ENCODE data around the gene RABGAP1. TPM values are rescaled to one million over a fixed set of nuclear protein-coding genes. Genes with fewer than 3 reads are reported as not detected.

RABGAP1 gene
- total and polyA plus RNA-seq, 2 experiments from 2014 or later = 8.5 to 33.9 TPM

DNA sequence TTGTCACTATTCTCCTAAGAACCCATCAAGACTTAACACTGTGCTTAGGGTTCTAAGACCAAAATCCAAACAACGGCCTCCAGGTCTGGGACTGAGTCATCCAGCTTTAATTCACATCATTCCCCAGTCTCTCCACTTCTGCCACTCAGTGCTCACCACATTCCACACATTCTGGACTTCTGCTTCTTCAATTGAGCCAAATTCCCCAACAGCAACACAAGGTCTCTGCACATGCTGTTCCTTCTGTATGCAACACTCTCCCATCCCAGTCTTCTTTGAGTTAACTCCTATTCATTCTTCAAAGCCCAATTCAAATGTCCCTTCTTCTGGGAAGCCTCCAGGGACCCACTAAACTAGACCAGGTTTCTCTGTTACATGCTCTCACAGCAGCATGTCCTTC, 190.4 kb downstream of the RABGAP1 start (continued):
- TF ChIP-seq POLR2AphosphoS5 (IDR thresholded peaks at IDR 0.05; ENCODE audit: low read depth) (no peak), NANOG (IDR thresholded peaks at IDR 0.05; ENCODE audit: borderline replicate concordance) (no peak), STAT1 (IDR thresholded peaks at IDR 0.05; ENCODE audit: unreplicated experiment) (no peak), CREB1 (CRISPR knock-in tag; IDR thresholded peaks at IDR 0.05; ENCODE audit: low read depth) (no peak), EZH2phosphoT487 (IDR thresholded peaks at IDR 0.05; ENCODE audit: unreplicated experiment) (no peak), ZNF331 (CRISPR knock-in tag; IDR thresholded peaks at IDR 0.05; ENCODE audit: low read depth) (no peak), EZH2 (IDR thresholded peaks at IDR 0.05; ENCODE audit: low read depth, unreplicated experiment) (no peak)
- TF ChIP-seq, protein P1, sequence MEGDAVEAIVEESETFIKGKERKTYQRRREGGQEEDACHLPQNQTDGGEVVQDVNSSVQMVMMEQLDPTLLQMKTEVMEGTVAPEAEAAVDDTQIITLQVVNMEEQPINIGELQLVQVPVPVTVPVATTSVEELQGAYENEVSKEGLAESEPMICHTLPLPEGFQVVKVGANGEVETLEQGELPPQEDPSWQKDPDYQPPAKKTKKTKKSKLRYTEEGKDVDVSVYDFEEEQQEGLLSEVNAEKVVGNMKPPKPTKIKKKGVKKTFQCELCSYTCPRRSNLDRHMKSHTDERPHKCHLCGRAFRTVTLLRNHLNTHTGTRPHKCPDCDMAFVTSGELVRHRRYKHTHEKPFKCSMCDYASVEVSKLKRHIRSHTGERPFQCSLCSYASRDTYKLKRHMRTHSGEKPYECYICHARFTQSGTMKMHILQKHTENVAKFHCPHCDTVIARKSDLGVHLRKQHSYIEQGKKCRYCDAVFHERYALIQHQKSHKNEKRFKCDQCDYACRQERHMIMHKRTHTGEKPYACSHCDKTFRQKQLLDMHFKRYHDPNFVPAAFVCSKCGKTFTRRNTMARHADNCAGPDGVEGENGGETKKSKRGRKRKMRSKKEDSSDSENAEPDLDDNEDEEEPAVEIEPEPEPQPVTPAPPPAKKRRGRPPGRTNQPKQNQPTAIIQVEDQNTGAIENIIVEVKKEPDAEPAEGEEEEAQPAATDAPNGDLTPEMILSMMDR (conservative IDR thresholded peaks at IDR 0.05; ENCODE audit: low read depth in 2 of 2) = no peak
- TF ChIP-seq, protein P2, sequence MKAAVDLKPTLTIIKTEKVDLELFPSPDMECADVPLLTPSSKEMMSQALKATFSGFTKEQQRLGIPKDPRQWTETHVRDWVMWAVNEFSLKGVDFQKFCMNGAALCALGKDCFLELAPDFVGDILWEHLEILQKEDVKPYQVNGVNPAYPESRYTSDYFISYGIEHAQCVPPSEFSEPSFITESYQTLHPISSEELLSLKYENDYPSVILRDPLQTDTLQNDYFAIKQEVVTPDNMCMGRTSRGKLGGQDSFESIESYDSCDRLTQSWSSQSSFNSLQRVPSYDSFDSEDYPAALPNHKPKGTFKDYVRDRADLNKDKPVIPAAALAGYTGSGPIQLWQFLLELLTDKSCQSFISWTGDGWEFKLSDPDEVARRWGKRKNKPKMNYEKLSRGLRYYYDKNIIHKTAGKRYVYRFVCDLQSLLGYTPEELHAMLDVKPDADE (IDR thresholded peaks at IDR 0.05) = no peak

DNA sequence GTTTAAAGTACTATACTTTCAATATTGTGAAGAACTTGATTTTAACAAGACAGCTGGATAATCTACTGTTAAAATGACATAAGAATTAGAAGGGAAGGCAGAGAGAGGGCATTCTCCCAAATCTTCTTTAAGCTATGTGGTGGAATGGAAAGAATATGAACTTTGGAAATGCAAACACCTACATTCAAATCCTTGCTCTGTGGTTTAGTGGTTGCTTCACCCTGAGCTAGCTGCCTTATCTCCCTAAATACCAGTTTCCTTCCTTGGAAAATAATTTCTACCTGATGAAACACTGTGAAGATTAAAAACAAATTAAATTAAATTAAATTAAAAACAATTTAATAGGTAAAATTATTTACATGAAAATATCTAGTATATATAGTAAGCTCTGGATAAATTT, 191.2 kb downstream of the RABGAP1 start:
- Mint-ChIP-seq H3K9me3 (no peaks in the 10 kb centered on the region), H3K36me3 (ENCODE audit: low read depth) (peaks cover 19% of the 10 kb centered on the region; the same call in 2 of the 3 replicates), H3K4me1 (peaks cover 2% of the 10 kb centered on the region; the same call in 1 of the 3 replicates), H3K4me3 (no peak overlapping the region), H3K27ac (no peak overlapping the region), H3K27me3 (ENCODE audit: insufficient read depth, low read depth, poor library complexity) (no peaks in the 10 kb centered on the region)
- no peaks in the 10 kb centered on the region for H3F3A ChIP-seq (replicated peaks; ENCODE audit: low read depth)
- no peaks in the 10 kb centered on the region; the same call in 1 of the 2 replicates for H4K20me1 ChIP-seq (replicated peaks; ENCODE audit: insufficient read depth)
- DNase-seq (ENCODE audit: low spot score) (no peak), ATAC-seq (no peak)
- H3K4me3 ChIP-seq = no peak overlapping the region
- H2AFZ ChIP-seq = no peak overlapping the region
- no peaks in the 10 kb centered on the region for H3K79me2 ChIP-seq (replicated peaks; ENCODE audit: insufficient read depth)
- no peaks in the 10 kb centered on the region for H3K9me2 ChIP-seq (ENCODE audit: insufficient read depth)
- H3K27me3 ChIP-seq (ENCODE audit: insufficient read depth) = no peaks in the 10 kb centered on the region
- H3K27ac ChIP-seq (ENCODE audit: low read depth) = no peak overlapping the region
- H3K36me3 ChIP-seq (ENCODE audit: insufficient read depth) = peaks cover 10% of the 10 kb centered on the region; the same call in 1 of the 2 replicates
- no peaks in the 10 kb centered on the region for H3K4me1 ChIP-seq (ENCODE audit: insufficient read depth)
- no peak overlapping the region for H3K4me2 ChIP-seq
- TF ChIP-seq, protein P1 (conservative IDR thresholded peaks at IDR 0.05; ENCODE audit: low read depth in 2 of 2) = no peak
- TF ChIP-seq JUNB (IDR thresholded peaks at IDR 0.05; ENCODE audit: unreplicated experiment) = no peak
- no peak for TF ChIP-seq NANOG (IDR thresholded peaks at IDR 0.05; ENCODE audit: borderline replicate concordance)
- no peak for TF ChIP-seq ZNF114 (CRISPR knock-in tag; IDR thresholded peaks at IDR 0.05)
- no peak for TF ChIP-seq EZH2phosphoT487 (IDR thresholded peaks at IDR 0.05; ENCODE audit: unreplicated experiment)
- no peak for TF ChIP-seq CREB1 (CRISPR knock-in tag; IDR thresholded peaks at IDR 0.05; ENCODE audit: low read depth)
- TF ChIP-seq, protein P3, sequence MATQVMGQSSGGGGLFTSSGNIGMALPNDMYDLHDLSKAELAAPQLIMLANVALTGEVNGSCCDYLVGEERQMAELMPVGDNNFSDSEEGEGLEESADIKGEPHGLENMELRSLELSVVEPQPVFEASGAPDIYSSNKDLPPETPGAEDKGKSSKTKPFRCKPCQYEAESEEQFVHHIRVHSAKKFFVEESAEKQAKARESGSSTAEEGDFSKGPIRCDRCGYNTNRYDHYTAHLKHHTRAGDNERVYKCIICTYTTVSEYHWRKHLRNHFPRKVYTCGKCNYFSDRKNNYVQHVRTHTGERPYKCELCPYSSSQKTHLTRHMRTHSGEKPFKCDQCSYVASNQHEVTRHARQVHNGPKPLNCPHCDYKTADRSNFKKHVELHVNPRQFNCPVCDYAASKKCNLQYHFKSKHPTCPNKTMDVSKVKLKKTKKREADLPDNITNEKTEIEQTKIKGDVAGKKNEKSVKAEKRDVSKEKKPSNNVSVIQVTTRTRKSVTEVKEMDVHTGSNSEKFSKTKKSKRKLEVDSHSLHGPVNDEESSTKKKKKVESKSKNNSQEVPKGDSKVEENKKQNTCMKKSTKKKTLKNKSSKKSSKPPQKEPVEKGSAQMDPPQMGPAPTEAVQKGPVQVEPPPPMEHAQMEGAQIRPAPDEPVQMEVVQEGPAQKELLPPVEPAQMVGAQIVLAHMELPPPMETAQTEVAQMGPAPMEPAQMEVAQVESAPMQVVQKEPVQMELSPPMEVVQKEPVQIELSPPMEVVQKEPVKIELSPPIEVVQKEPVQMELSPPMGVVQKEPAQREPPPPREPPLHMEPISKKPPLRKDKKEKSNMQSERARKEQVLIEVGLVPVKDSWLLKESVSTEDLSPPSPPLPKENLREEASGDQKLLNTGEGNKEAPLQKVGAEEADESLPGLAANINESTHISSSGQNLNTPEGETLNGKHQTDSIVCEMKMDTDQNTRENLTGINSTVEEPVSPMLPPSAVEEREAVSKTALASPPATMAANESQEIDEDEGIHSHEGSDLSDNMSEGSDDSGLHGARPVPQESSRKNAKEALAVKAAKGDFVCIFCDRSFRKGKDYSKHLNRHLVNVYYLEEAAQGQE (IDR thresholded peaks at IDR 0.05; ENCODE audit: unreplicated experiment) = no peak
- TF ChIP-seq STAT1 (IDR thresholded peaks at IDR 0.05; ENCODE audit: unreplicated experiment) = no peak
- no peak for TF ChIP-seq POLR2AphosphoS5 (IDR thresholded peaks at IDR 0.05; ENCODE audit: low read depth)

Data from GM23338 (cell line).